Endothelial cell of umbilical vein (primary cell): ENCODE measurements around the gene OR4D1.

ENCODE experiments used
- GATA2 ChIP-seq: IDR thresholded peaks from 2 replicates; pipeline ENCODE4 v1.7.0; 2011; ENCODE audit warnings: low read depth, mild to moderate bottlenecking, moderate library complexity, mixed read lengths, low read length; ENCODE audit not compliant: insufficient read length, insufficient read depth
- POLR2A ChIP-seq: IDR thresholded peaks from 2 replicates; pipeline ENCODE4 v1.6.1; 2012; ENCODE audit warnings: low read depth, mild to moderate bottlenecking, control low read depth, low read length
- TF ChIP-seq, protein P1 (sequence below), 2 donors: IDR thresholded peaks; 1 replicate in 1 of 2; 2 replicates in 1 of 2; pipeline ENCODE4 v1.5.1; 2011; ENCODE audit warnings: low read length in 2 of 2, mild to moderate bottlenecking in 2 of 2, moderate library complexity in 2 of 2, control low read depth in 1 of 2, inconsistent platforms in 1 of 2, low read depth in 1 of 2; ENCODE audit not compliant: insufficient read depth in 1 of 2; ENCODE audit errors: extremely low read depth in 1 of 2

DNA sequence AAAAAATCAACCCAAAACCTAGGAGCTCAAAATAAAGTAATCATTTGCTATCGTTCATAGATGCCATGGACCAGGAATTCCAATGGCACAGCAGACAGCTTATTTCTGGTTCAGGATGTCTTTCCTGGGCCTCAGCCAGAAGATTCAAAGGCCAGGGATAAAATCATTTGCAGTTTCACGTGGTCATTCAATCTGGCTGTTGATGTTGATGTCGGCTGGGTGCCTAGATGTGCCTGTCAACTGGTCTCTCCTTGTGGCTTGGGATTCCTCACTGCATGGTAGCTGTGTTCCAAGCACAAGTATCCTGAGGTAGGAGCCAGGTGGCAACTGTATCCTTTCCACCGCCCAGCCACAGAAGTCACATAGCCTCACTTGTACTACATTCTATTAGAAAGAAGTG lies 33.6 kb downstream of the OR4D1 start:
- TF ChIP-seq, protein P1, sequence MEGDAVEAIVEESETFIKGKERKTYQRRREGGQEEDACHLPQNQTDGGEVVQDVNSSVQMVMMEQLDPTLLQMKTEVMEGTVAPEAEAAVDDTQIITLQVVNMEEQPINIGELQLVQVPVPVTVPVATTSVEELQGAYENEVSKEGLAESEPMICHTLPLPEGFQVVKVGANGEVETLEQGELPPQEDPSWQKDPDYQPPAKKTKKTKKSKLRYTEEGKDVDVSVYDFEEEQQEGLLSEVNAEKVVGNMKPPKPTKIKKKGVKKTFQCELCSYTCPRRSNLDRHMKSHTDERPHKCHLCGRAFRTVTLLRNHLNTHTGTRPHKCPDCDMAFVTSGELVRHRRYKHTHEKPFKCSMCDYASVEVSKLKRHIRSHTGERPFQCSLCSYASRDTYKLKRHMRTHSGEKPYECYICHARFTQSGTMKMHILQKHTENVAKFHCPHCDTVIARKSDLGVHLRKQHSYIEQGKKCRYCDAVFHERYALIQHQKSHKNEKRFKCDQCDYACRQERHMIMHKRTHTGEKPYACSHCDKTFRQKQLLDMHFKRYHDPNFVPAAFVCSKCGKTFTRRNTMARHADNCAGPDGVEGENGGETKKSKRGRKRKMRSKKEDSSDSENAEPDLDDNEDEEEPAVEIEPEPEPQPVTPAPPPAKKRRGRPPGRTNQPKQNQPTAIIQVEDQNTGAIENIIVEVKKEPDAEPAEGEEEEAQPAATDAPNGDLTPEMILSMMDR (IDR thresholded peaks at IDR 0.05; ENCODE audit: extremely low read depth in 1 of 2, insufficient read depth in 1 of 2, low read depth in 1 of 2, low read length in 2 of 2) = no peak
- no peak for TF ChIP-seq POLR2A
- TF ChIP-seq GATA2 = no peak
